ENCODE data around the gene ORAI3. TPM values are rescaled to one million over a fixed set of nuclear protein-coding genes. Genes with fewer than 3 reads are reported as not detected.
A peak's percentile ranks its signal among the peaks of the same experiment; 100 is the strongest.

Gene ORAI3
- total RNA-seq, 1 donor from 2014 or later: 19.5 TPM

DNA sequence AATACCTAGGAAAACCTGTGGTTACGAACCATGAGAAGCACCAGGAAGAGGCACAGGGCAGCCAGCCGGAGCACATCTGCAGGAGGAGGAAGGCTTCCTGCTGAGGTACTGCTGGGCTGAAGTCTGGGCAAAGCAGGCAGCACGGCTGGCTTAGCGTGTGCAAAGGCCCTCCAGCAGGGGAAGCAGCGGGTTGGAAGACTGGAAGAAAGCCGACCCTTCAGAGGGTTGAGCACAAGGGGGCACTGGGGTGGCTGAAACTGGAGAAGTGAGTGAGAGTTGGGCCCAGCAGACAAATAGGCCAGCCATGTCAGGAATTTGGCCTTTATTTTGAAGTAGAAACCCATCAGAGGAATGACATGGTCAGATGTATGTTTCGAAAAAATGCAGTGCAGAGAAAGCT is 24.0 kb downstream of the ORAI3 start:
- Histone ChIP-seq H3K9me3 (no peaks in the 10 kb centered on the region), H3K4me3 (no peak overlapping the region), H3K36me3 (peaks cover 98% of the 10 kb centered on the region), H3K4me1 (no peaks in the 10 kb centered on the region), H3K27me3 (no peaks in the 10 kb centered on the region), H3K27ac (no peak overlapping the region)
- DNase-seq: no peak
- ATAC-seq: no peak
- intact Hi-C loops (cut with DNase I): no loop called here
- TF ChIP-seq, protein P1, sequence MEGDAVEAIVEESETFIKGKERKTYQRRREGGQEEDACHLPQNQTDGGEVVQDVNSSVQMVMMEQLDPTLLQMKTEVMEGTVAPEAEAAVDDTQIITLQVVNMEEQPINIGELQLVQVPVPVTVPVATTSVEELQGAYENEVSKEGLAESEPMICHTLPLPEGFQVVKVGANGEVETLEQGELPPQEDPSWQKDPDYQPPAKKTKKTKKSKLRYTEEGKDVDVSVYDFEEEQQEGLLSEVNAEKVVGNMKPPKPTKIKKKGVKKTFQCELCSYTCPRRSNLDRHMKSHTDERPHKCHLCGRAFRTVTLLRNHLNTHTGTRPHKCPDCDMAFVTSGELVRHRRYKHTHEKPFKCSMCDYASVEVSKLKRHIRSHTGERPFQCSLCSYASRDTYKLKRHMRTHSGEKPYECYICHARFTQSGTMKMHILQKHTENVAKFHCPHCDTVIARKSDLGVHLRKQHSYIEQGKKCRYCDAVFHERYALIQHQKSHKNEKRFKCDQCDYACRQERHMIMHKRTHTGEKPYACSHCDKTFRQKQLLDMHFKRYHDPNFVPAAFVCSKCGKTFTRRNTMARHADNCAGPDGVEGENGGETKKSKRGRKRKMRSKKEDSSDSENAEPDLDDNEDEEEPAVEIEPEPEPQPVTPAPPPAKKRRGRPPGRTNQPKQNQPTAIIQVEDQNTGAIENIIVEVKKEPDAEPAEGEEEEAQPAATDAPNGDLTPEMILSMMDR (IDR thresholded peaks at IDR 0.05): no peak

DNA sequence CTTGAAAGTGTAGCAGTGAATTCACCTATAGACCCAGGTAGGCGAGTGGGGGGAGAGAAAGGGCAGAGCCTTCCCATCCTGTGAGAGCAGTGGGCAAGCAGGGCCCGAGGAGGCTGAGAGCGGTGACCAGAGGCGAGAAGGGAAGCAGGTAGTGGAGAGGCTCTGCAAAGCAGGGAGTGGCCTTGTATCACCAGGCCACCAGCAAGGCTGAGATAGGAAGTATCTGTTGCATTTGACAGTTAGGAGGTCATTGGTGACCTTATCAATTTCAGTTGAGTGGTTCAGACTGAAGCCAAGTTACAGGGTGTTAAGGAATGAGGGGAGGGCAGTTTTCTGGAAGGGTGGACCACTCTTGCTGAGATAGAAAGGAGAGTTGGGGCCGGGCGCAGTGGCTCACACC is 25.5 kb downstream of the ORAI3 start:
- no peak overlapping the region for H3K4me3 ChIP-seq
- ATAC-seq: no peak
- peaks cover 86% of the 10 kb centered on the region for H3K36me3 ChIP-seq
- TF ChIP-seq, protein P1 (IDR thresholded peaks at IDR 0.05): no peak
- H3K9me3 ChIP-seq: no peaks in the 10 kb centered on the region
- no peak for DNase-seq
- intact Hi-C loops (cut with DNase I): no loop called here
- no peaks in the 10 kb centered on the region for H3K27me3 ChIP-seq
- no peaks in the 10 kb centered on the region for H3K4me1 ChIP-seq
- no peak overlapping the region for H3K27ac ChIP-seq

DNA sequence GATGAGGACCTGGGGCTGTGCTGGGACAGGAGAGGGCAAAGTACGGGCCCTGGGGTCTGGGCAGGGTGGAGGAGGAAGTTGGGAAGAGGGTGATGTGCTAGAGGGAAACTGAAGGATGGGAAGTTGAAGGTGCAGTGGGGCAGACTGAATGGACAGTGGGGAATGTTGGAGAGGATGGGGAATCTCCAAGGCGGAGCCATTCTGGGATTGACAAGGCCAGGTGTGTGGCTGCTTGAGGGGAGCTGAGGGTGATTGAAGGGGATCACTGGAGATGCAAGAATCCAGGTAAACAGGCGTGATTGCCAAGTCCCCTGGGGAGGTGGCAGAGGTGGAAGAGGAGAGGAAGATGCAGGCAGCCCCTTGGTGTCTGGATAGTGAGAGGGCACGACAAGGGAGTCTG is 27.6 kb downstream of the ORAI3 start:
- peaks cover 85% of the 10 kb centered on the region for H3K36me3 ChIP-seq
- ATAC-seq (no peak), DNase-seq (no peak)
- no peaks in the 10 kb centered on the region for H3K27me3 ChIP-seq
- no peak overlapping the region for H3K4me3 ChIP-seq
- intact Hi-C loops (cut with DNase I): no loop called here
- no peak overlapping the region for H3K27ac ChIP-seq
- TF ChIP-seq, protein P1 (IDR thresholded peaks at IDR 0.05): no peak
- H3K9me3 ChIP-seq: no peaks in the 10 kb centered on the region
- no peaks in the 10 kb centered on the region for H3K4me1 ChIP-seq

DNA sequence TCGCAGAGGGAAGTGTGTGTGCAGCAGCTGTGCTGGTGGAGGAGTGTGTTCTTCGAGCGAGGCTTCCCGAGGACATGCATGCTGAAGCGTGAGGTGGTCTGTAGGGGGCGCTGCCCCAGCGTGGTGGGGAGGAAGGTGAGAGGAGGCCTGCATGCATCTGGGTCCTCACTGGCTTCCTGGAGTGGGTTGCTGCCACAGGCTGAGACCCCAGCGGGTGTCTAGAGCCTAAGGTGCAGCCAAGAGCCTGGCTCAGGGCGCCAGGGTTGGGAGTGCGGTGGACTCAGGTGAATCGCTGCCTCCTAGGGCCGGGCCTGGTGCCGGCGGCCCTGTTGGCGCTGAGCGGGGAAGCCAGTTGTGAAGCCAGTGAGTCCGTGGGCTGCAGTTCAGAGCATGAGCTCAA is 28.6 kb downstream of the ORAI3 start:
- no peaks in the 10 kb centered on the region for H3K9me3 ChIP-seq
- ATAC-seq (no peak), DNase-seq (no peak)
- TF ChIP-seq, protein P1 (IDR thresholded peaks at IDR 0.05): peak; percentile 22
- no peaks in the 10 kb centered on the region for H3K27me3 ChIP-seq
- H3K4me3 ChIP-seq: no peak overlapping the region
- H3K4me1 ChIP-seq: no peaks in the 10 kb centered on the region
- H3K27ac ChIP-seq: no peak overlapping the region
- intact Hi-C loops (cut with DNase I): no loop called here
- peaks cover 80% of the 10 kb centered on the region for H3K36me3 ChIP-seq

DNA sequence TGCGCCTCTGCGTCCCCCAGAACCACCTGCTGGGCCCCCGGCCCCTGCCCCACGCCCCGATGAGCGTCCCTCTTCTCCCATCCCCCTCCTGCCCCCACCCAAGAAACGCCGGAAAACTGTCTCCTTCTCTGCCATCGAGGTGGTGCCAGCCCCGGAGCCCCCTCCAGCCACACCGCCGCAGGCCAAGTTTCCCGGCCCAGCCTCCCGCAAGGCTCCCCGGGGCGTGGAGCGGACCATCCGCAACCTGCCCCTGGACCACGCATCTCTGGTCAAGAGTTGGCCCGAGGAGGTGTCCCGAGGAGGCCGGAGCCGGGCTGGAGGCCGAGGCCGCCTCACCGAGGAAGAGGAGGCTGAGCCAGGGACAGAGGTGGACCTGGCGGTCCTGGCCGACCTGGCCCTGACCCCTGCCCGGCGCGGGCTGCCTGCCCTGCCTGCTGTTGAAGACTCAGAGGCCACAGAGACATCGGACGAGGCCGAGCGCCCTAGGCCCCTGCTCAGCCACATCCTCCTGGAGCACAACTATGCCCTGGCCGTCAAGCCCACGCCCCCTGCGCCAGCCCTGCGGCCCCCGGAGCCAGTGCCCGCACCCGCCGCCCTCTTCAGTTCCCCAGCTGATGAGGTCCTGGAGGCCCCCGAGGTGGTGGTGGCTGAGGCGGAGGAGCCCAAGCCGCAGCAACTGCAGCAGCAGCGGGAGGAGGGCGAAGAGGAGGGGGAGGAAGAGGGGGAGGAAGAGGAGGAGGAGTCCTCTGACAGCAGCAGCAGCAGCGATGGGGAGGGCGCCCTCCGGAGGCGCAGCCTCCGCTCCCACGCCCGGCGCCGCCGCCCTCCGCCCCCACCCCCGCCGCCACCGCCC is 30.5 kb downstream of the ORAI3 start:
- no peaks in the 10 kb centered on the region for H3K27me3 ChIP-seq
- H3K9me3 ChIP-seq: no peaks in the 10 kb centered on the region
- no peaks in the 10 kb centered on the region for H3K4me1 ChIP-seq
- TF ChIP-seq, protein P1 (IDR thresholded peaks at IDR 0.05): no peak
- no peak overlapping the region for H3K4me3 ChIP-seq
- no peak overlapping the region for H3K27ac ChIP-seq
- no peak for ATAC-seq
- intact Hi-C loops (cut with DNase I): no loop called here
- no peak for DNase-seq
- H3K36me3 ChIP-seq: peaks cover 67% of the 10 kb centered on the region

All from upper lobe of right lung (tissue), 1 donor.